Measurements from ENCODE around the gene ZNF610.

GRCh38 chr19:52322429-52322828 is 13.6 kb upstream of the ZNF610 start:
- TF ChIP-seq CTCF (conservative IDR thresholded peaks at IDR 0.05; ENCODE audit: low read length): no peak
- no peak for TF ChIP-seq EZH2phosphoT487 (IDR thresholded peaks at IDR 0.05; ENCODE audit: borderline replicate concordance, low read depth, low read length)

Measured in OCI-LY7 (cell line).